ENCODE data around the gene TRERF1.
"Not testable (repeated sequence)": the region's sequence is repeated elsewhere in the genome, so short reads cannot be mapped to it uniquely, and the experiment has no call there.

Gene TRERF1

DNA sequence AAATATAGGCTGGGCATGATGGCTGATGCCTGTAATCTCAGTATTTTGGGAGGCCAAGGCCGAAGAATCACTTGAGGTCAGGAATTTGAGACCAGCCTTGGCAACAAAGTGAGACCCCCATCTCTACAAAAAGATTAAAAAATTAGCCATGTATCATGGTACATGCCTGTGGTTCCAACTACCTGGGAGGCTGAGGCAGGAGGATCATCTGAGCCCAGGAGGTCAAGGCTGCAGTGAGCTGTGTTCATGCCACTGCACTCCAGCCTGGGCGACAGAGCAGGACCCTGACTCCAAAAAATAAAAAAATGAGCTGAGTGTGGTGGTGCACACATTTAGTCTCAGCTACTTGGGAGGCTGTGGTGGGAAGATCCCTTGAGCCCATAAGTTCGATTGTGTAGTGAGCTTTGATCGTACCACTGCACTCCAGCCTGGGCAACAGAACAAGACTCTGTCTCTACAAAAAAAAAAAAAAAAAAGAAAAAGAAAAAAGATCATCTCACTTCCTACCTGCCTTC is 246.9 kb downstream of the TRERF1 start:
- peaks cover 17 to 18% of the 10 kb centered on the region in 2 donors for H3K36me3 ChIP-seq (ENCODE audit: control insufficient read depth in 2 of 2, insufficient read depth in 2 of 2, low read length in 2 of 2)
- H3K27ac ChIP-seq (ENCODE audit: low read depth in 2 of 2, low read length in 2 of 2) = no peak overlapping the region
- no peaks in the 10 kb centered on the region for H3K9me3 ChIP-seq (ENCODE audit: control insufficient read depth in 2 of 2, low read length in 2 of 2)
- H3K9ac ChIP-seq (ENCODE audit: low read depth in 1 of 2, low read length in 2 of 2) = no peak overlapping the region
- H3K4me1 ChIP-seq (ENCODE audit: control insufficient read depth in 2 of 2, insufficient read depth in 2 of 2, low read length in 2 of 2) = no peaks in the 10 kb centered on the region
- no peaks in the 10 kb centered on the region for H3K27me3 ChIP-seq (ENCODE audit: control insufficient read depth in 2 of 2, insufficient read depth in 2 of 2, low read length in 2 of 2)
- no peak overlapping the region for H3K4me3 ChIP-seq (ENCODE audit: low read length in 2 of 2)

DNA sequence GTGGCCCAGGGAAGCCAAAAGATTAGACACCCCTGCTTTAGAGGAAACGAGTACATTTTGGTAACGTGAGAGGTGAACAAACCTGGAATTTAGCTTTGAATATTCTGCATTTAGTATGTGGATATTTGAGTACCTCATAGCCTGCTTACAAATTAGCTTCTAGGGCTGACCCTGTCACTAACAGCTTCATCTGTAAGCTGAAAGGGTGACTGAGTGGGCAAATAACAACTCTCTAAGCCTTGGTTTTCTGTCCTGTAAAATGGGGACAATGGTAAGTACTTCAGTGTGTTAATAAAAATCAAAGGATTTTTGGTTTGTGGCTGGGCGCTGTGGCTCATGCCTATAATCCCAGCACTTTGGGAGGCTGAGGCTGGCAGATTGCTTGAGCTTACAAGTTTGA is 248.5 kb downstream of the TRERF1 start:
- Histone ChIP-seq H3K9me3 (ENCODE audit: control insufficient read depth in 2 of 2, low read length in 2 of 2) (no peaks in the 10 kb centered on the region), H3K4me3 (ENCODE audit: low read length in 2 of 2) (no peak overlapping the region), H3K9ac (ENCODE audit: low read depth in 1 of 2, low read length in 2 of 2) (no peak overlapping the region), H3K27me3 (ENCODE audit: control insufficient read depth in 2 of 2, insufficient read depth in 2 of 2, low read length in 2 of 2) (no peaks in the 10 kb centered on the region), H3K36me3 (ENCODE audit: control insufficient read depth in 2 of 2, insufficient read depth in 2 of 2, low read length in 2 of 2) (peaks cover 2 to 6% of the 10 kb centered on the region in 2 donors), H3K27ac (ENCODE audit: low read depth in 2 of 2, low read length in 2 of 2) (no peak overlapping the region), H3K4me1 (ENCODE audit: control insufficient read depth in 2 of 2, insufficient read depth in 2 of 2, low read length in 2 of 2) (no peaks in the 10 kb centered on the region)

DNA sequence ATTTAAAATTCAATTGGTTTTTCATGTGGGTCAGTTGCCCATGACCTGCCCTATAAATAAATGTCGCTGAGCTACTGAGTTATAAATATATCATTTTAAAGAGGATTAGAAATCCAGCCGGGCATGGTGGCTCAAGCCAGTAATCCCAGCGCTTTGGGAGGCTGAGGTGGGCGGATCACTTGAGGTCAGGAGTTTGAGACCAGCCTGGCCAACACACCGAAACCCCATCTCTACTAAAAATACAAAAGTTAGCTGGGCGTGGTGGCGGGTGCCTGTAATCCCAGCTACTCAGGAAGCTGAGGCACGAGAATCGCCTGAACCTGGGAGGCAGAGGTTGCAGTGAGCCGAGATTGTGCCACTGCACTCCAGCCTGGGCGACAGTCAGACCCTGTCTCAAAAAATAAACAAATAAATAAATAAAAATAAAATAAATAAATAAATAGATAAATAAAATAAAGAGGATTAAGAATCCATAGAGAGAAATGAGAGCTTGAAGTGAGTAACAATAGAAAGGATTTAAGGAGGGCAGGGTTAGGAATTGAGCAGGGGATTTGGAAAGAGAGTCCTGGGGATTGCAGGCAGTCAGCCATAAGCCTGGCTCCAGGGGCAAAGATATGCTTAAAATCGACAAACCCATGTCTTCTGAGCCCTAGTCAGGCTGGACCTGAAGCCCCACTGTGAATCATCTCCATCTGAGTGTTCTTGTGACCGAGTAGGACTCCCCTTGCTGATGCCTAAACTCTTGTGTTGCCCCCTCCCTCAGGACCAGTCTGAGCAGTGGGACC is 249.4 kb downstream of the TRERF1 start:
- H3K27me3 ChIP-seq (ENCODE audit: control insufficient read depth in 2 of 2, insufficient read depth in 2 of 2, low read length in 2 of 2); H3K4me1 ChIP-seq (ENCODE audit: control insufficient read depth in 2 of 2, insufficient read depth in 2 of 2, low read length in 2 of 2); H3K4me3 ChIP-seq (ENCODE audit: low read length in 2 of 2); H3K9me3 ChIP-seq (ENCODE audit: control insufficient read depth in 2 of 2, low read length in 2 of 2); H3K9ac ChIP-seq (ENCODE audit: low read depth in 1 of 2, low read length in 2 of 2); H3K36me3 ChIP-seq (ENCODE audit: control insufficient read depth in 2 of 2, insufficient read depth in 2 of 2, low read length in 2 of 2); H3K27ac ChIP-seq (ENCODE audit: low read depth in 2 of 2, low read length in 2 of 2): not testable (repeated sequence)

DNA sequence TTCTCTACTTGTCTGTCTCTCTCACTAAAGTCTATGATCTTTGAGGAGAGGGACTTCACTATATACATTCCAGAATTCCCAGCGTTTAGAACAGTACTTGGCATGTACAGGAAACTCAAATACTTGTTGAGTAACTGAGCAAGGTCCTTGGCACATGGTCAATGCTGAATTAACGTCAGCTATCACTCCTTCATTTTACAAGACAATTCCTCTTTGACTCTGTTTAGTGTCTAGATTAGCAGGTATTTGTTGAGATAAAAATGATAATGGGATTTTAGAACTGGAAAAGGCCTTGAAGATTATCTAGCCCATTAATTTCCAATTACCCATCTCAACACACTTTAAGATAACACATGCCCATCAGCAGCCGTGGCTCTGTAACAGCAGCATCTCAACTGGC is 250.3 kb downstream of the TRERF1 start:
- H3K36me3 ChIP-seq (ENCODE audit: control insufficient read depth in 2 of 2, insufficient read depth in 2 of 2, low read length in 2 of 2) = no peaks in the 10 kb centered on the region
- no peaks in the 10 kb centered on the region for H3K27me3 ChIP-seq (ENCODE audit: control insufficient read depth in 2 of 2, insufficient read depth in 2 of 2, low read length in 2 of 2)
- H3K9ac ChIP-seq (ENCODE audit: low read depth in 1 of 2, low read length in 2 of 2) = no peak overlapping the region
- H3K9me3 ChIP-seq (ENCODE audit: control insufficient read depth in 2 of 2, low read length in 2 of 2) = no peaks in the 10 kb centered on the region
- H3K27ac ChIP-seq (ENCODE audit: low read depth in 2 of 2, low read length in 2 of 2) = no peak overlapping the region
- H3K4me1 ChIP-seq (ENCODE audit: control insufficient read depth in 2 of 2, insufficient read depth in 2 of 2, low read length in 2 of 2) = no peaks in the 10 kb centered on the region
- no peak overlapping the region for H3K4me3 ChIP-seq (ENCODE audit: low read length in 2 of 2)

DNA sequence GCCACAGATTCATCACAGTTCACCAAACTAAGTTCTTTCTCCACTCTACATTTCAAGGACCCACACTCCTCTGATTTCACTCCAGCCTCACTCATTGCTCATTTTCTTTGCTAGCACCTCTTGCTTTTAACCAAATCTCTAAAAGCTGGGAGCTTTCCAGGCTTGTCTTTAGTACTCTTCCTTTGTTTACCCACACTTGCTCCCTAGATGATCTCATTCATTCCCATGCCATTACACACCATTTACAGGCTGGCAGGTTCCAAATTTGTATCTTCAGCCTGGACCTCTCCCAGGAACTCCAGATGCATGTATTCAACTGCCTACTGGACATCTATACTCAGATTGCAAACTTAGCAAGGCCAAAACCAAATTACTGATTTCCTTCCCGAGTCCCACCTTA is 251.7 kb downstream of the TRERF1 start:
- Histone ChIP-seq H3K9ac (ENCODE audit: low read depth in 1 of 2, low read length in 2 of 2) (no peak overlapping the region), H3K27me3 (ENCODE audit: control insufficient read depth in 2 of 2, insufficient read depth in 2 of 2, low read length in 2 of 2) (no peaks in the 10 kb centered on the region), H3K4me1 (ENCODE audit: control insufficient read depth in 2 of 2, insufficient read depth in 2 of 2, low read length in 2 of 2) (no peaks in the 10 kb centered on the region), H3K4me3 (ENCODE audit: low read length in 2 of 2) (no peak overlapping the region), H3K27ac (ENCODE audit: low read depth in 2 of 2, low read length in 2 of 2) (no peak overlapping the region), H3K36me3 (ENCODE audit: control insufficient read depth in 2 of 2, insufficient read depth in 2 of 2, low read length in 2 of 2) (no peaks in the 10 kb centered on the region), H3K9me3 (ENCODE audit: control insufficient read depth in 2 of 2, low read length in 2 of 2) (no peaks in the 10 kb centered on the region)

DNA sequence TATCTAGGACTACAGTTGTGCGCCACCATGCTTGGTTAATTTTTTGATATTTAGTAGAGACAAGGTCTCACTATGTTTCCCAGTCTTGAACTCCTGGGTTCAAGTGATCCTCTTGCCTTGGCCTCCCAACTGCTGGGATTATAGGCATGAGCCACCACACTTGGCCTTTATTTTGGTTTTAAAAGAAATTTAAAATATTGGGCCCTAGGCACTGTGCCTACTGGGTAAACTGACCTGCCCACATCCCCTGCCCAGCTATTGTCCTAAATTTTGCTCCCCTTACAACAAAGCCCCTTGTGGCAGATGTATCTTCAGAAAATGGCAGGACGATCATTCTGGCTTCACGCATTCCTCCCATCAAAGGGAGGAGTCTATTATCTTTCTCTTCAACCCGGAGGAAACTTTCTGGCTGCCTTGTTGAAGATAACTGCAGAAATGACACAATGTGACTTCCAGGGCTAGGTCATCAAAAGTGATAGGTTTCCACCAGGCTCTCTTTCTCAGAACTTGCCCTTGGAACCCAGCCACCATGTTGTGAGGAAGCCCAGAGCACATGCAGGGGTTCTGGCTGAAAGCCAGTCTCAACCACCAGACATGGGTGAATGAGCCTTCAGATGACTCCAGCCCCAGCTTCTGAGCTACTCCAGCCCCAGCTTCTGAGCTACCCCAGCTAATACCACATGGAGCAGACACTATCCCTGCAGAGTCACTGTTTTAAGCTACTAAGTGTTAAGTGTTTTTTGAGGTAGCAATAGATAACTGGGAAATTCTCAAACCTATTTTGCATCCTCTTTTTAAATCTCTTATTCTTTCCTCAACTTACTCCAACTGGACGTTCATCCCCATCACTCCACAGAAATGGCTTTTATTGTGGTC is 252.4 kb downstream of the TRERF1 start:
- no peak overlapping the region for H3K9ac ChIP-seq (ENCODE audit: low read depth in 1 of 2, low read length in 2 of 2)
- no peaks in the 10 kb centered on the region for H3K36me3 ChIP-seq (ENCODE audit: control insufficient read depth in 2 of 2, insufficient read depth in 2 of 2, low read length in 2 of 2)
- H3K4me1 ChIP-seq (ENCODE audit: control insufficient read depth in 2 of 2, insufficient read depth in 2 of 2, low read length in 2 of 2) = no peaks in the 10 kb centered on the region
- no peaks in the 10 kb centered on the region for H3K27me3 ChIP-seq (ENCODE audit: control insufficient read depth in 2 of 2, insufficient read depth in 2 of 2, low read length in 2 of 2)
- no peak overlapping the region for H3K4me3 ChIP-seq (ENCODE audit: low read length in 2 of 2)
- no peak overlapping the region for H3K27ac ChIP-seq (ENCODE audit: low read depth in 2 of 2, low read length in 2 of 2)
- H3K9me3 ChIP-seq (ENCODE audit: control insufficient read depth in 2 of 2, low read length in 2 of 2) = no peaks in the 10 kb centered on the region

DNA sequence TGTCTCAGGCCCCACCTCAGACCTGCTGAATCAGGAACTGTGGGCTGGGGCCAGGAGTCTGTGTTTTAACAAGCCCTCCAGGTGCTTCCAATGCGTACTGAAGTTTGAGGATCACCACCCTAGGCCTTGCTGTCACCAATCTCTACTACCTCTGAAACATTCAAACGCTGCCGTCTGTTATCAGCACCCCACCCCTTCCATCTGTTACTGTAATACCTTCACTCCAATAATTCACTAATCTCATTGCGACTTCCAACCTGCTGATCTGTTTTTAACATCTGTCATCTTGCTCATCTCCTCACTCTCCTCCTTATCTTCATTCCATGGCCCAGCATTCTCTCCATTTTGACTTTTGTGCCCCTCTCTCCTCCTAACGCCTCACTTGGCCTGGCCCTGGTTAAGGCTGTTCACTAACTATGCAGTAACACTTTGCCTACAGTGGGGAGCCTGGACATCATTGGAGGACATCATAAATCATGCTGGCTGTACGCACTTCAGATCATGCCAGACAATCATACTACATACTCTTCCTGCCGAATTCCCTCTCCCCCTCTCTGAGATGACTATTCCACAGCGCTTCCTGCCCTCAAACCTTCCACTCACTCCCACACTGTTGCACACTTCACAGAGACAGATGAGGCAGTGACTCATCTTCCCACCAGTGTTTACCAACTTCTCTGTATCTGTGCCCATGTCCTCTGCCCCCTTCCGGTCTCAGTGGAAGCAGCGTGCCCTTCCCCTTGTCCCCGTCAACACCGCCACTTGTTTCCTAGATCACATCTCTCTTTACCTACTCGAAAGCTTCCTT is 254.0 kb downstream of the TRERF1 start:
- Histone ChIP-seq H3K27ac (ENCODE audit: low read depth in 2 of 2, low read length in 2 of 2) (no peak overlapping the region), H3K4me3 (ENCODE audit: low read length in 2 of 2) (no peak overlapping the region)

DNA sequence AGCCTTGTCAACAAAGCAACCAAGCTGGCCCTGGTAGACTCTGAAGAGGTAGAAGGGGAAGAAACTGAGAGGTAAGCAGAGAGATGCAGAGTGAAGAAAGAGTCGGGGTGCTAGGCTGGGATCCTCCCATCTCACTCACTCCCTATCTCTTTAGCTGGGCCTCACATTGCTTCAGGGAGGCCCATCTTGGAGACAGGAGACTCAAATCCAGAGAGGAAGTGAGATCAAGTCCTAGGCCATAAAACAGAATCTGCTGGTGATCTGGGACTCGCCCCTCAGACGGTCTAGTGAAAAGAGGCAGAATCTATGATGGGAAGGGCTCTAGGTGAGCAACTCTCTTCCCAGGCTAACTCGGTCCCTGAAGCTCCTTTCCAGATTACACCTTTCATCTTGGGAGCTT is 256.3 kb downstream of the TRERF1 start:
- H3K27ac ChIP-seq (ENCODE audit: low read depth in 2 of 2, low read length in 2 of 2) = no peak overlapping the region
- no peak overlapping the region for H3K9ac ChIP-seq (ENCODE audit: low read depth in 1 of 2, low read length in 2 of 2)
- H3K9me3 ChIP-seq (ENCODE audit: control insufficient read depth in 2 of 2, low read length in 2 of 2) = no peaks in the 10 kb centered on the region
- H3K36me3 ChIP-seq (ENCODE audit: control insufficient read depth in 2 of 2, insufficient read depth in 2 of 2, low read length in 2 of 2) = no peaks in the 10 kb centered on the region
- H3K4me1 ChIP-seq (ENCODE audit: control insufficient read depth in 2 of 2, insufficient read depth in 2 of 2, low read length in 2 of 2) = no peaks in the 10 kb centered on the region
- H3K4me3 ChIP-seq (ENCODE audit: low read length in 2 of 2) = no peak overlapping the region
- H3K27me3 ChIP-seq (ENCODE audit: control insufficient read depth in 2 of 2, insufficient read depth in 2 of 2, low read length in 2 of 2) = no peaks in the 10 kb centered on the region

More for the DNA sequence above, 254.0 kb downstream of the TRERF1 start:
- no peaks in the 10 kb centered on the region for H3K27me3 ChIP-seq (ENCODE audit: control insufficient read depth in 2 of 2, insufficient read depth in 2 of 2, low read length in 2 of 2)
- H3K9ac ChIP-seq (ENCODE audit: low read depth in 1 of 2, low read length in 2 of 2) = no peak overlapping the region
- no peaks in the 10 kb centered on the region for H3K4me1 ChIP-seq (ENCODE audit: control insufficient read depth in 2 of 2, insufficient read depth in 2 of 2, low read length in 2 of 2)
- no peaks in the 10 kb centered on the region for H3K9me3 ChIP-seq (ENCODE audit: control insufficient read depth in 2 of 2, low read length in 2 of 2)
- H3K36me3 ChIP-seq (ENCODE audit: control insufficient read depth in 2 of 2, insufficient read depth in 2 of 2, low read length in 2 of 2) = no peaks in the 10 kb centered on the region

DNA sequence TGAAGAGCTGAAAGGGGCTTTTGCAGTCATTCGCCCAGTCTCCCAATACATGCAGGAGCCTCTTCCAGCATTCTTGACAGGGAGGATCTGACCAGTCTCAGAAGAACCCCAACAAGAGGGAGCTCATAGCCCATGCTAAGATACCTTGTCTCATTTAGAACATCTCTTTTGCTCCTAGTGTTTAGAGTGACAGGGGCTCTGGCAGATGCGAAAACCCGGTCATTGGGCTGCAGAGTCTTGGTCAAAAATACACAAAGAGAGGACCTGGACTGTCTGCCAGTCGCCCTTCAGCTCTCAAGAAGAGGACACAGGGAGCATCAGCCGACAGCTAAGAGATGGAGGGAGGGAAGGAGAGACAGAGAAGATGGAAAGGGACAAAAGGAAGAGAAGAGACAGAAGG is 257.7 kb downstream of the TRERF1 start:
- no peaks in the 10 kb centered on the region for H3K4me1 ChIP-seq (ENCODE audit: control insufficient read depth in 2 of 2, insufficient read depth in 2 of 2, low read length in 2 of 2)
- no peak overlapping the region for H3K4me3 ChIP-seq (ENCODE audit: low read length in 2 of 2)
- no peak overlapping the region for H3K27ac ChIP-seq (ENCODE audit: low read depth in 2 of 2, low read length in 2 of 2)

More for the DNA sequence above, 257.7 kb downstream of the TRERF1 start:
- H3K9me3 ChIP-seq (ENCODE audit: control insufficient read depth in 2 of 2, low read length in 2 of 2) = no peaks in the 10 kb centered on the region
- no peak overlapping the region for H3K9ac ChIP-seq (ENCODE audit: low read depth in 1 of 2, low read length in 2 of 2)
- H3K36me3 ChIP-seq (ENCODE audit: control insufficient read depth in 2 of 2, insufficient read depth in 2 of 2, low read length in 2 of 2) = no peaks in the 10 kb centered on the region
- no peaks in the 10 kb centered on the region for H3K27me3 ChIP-seq (ENCODE audit: control insufficient read depth in 2 of 2, insufficient read depth in 2 of 2, low read length in 2 of 2)
